ENCODE data around the gene KBTBD2. TPM values are rescaled to one million over a fixed set of nuclear protein-coding genes. Genes with fewer than 3 reads are reported as not detected.
"Not testable (repeated sequence)": the region's sequence is repeated elsewhere in the genome, so short reads cannot be mapped to it uniquely, and the experiment has no call there.

KBTBD2 gene
- polyA plus RNA-seq, 4 donors = 47.1 to 66.1 (median 60.6) TPM

- DNase-seq (ENCODE audit: low read depth in 4 of 4, low spot score in 3 of 4) = no peak
Observed at GRCh38 chr7:32858648-32859047, 32.9 kb downstream of the KBTBD2 start.

DNA sequence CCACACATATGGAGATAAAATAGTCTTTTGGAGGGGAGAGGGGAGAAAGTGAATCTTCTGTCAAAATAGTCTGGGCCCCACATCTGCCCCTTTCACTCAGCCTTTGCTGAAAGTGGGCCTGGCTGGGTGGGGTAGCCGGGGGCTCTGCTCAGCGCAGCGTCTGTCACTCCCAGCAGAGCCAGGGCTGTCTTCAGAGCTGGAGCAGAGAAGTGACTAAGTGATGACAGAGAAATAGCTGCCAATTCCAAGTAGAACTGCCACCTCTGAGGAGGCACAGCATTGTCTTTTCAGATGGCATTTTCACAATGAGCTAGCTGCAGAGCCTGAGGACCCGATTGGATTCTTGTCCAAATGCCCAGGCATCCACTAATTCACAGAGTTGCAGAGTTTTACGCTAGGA, 34.5 kb downstream of the KBTBD2 start:
- not testable (repeated sequence) for DNase-seq (ENCODE audit: low read depth in 4 of 4, low spot score in 3 of 4)

- DNase-seq (ENCODE audit: low read depth in 4 of 4, low spot score in 3 of 4) = not testable (repeated sequence)
Observed at GRCh38 chr7:32855837-32856775, 35.5 kb downstream of the KBTBD2 start.

GRCh38 chr7:32850654-32851053, 40.9 kb downstream of the KBTBD2 start:
- DNase-seq (ENCODE audit: low read depth in 4 of 4, low spot score in 3 of 4) = not testable (repeated sequence)

GRCh38 chr7:32848655-32849054, 42.9 kb downstream of the KBTBD2 start:
- not testable (repeated sequence) for DNase-seq (ENCODE audit: low read depth in 4 of 4, low spot score in 3 of 4)

- peak; percentile 27 to 63 (median 49) for DNase-seq (ENCODE audit: low read depth in 4 of 4, low spot score in 3 of 4)
Observed at GRCh38 chr7:32846630-32847225, 44.8 kb downstream of the KBTBD2 start.

GRCh38 chr7:32844748-32845147, 46.8 kb downstream of the KBTBD2 start:
- not testable (repeated sequence) for DNase-seq (ENCODE audit: low read depth in 4 of 4, low spot score in 3 of 4)

- not testable (repeated sequence) for DNase-seq (ENCODE audit: low read depth in 4 of 4, low spot score in 3 of 4)
Observed at GRCh38 chr7:32843763-32844162, 47.8 kb downstream of the KBTBD2 start.

DNA sequence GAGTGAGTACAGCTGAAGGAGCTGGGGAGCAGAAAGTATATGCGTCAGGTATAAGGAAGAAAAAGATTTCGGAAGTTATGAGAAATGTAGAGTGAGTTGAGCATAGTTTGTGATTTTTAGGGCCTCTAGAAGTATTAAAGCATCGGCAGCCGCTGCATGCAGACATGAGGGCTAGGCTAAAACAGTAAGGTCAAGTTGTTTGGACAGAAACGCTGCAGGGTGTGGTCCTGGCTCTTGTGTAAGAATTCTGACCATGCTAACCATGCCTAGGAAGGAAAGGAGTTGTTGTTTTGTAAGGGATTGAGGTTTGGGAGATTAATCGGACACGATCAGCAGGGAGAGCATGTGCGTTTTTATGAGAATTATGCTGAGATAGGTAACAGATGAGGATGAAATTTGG, 51.7 kb downstream of the KBTBD2 start:
- DNase-seq (ENCODE audit: low read depth in 4 of 4, low spot score in 3 of 4) = not testable (repeated sequence)

DNA sequence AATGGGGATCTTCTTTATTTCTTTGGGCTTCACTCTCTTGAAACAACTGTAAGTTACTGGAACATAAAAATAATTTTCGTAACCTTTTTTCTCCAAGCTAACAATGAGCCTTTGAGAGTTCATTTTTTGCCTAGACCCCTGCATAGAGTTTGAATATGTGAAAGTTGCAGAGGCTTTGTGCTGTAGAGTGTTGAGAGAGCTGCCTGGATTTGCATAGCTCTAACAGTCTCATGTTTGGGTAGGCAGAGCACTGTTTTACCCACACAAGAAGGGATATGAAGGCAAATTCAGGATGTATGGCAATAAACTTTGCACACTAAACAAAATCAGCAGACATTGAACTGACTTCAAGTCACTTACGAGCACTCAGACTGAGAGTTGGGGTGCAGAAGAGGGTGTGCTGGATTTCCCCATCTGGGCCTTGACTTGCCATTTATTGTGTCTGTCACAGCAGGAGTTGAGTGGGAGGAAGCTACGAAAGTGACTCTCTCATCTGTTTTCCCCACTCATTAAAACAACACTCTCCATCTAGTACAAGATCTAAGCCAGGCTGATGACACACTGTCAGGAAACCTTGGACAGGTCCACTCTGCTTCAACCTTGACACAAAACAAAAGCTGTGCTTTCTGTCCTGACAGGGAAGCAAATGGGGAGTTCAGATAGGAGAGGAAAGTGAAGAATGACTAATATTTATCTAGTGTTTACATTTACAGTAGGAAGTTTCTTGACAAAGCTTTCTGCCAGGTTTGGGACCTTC, 62.4 kb downstream of the KBTBD2 start:
- not testable (repeated sequence) for DNase-seq (ENCODE audit: low read depth in 4 of 4, low spot score in 3 of 4)

Other genes with a start within 250 kb of the KBTBD2 start
- 100 to 1,000 TPM; 135 to 157 (median 150) TPM for gene FKBP9, start 65.7 kb upstream of the KBTBD2 start, polyA plus RNA-seq (ENCODE audit: insufficient read length in 4 of 4)
- 10 to 100 TPM; 32.5 to 39.9 (median 36.5) TPM for gene NT5C3A, start 171.0 kb upstream of the KBTBD2 start, polyA plus RNA-seq (ENCODE audit: insufficient read length in 4 of 4)
- 10 to 100 TPM; 23.9 to 30.0 (median 27.1) TPM for gene RP9, start 217.6 kb upstream of the KBTBD2 start, polyA plus RNA-seq (ENCODE audit: insufficient read length in 4 of 4)
- 10 to 100 TPM; 15.1 to 17.9 (median 16.9) TPM for gene BBS9, start 237.8 kb upstream of the KBTBD2 start, polyA plus RNA-seq (ENCODE audit: insufficient read length in 4 of 4)